ENCODE measurements around the gene LRRK2.

DNA sequence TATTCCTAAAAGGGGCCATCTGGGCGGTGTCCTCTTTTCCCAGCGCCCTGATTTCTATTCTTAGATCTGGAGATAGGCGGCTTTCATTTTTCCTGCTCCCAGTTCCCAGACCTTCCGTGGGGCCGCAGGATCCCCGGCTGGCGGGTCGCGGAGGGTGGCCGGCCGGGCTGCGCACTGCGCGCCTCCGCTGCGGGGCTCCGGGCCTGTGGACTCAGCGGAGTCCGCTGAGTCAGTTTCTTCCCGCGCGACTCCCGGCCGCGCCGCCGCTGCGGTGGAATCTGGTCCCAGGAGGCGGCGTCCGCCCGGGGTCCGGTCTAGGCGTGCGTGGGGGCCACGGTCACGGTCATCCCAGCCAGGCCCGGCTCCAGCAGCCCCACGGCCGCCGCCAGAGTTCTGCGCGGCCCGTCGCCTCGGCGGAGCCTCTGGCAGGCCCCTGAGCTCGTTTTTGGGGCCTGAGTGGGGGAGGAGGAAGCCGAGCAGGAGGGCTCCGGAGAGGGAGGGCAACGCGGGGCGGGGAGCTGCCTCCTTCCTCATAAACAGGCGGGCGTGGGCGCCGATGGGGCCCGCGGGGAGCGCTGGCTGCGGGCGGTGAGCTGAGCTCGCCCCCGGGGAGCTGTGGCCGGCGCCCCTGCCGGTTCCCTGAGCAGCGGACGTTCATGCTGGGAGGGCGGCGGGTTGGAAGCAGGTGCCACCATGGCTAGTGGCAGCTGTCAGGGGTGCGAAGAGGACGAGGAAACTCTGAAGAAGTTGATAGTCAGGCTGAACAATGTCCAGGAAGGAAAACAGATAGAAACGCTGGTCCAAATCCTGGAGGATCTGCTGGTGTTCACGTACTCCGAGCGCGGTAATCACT is at the start of gene LRRK2:
- TF ChIP-seq POLR2A (IDR thresholded peaks at IDR 0.05) (peak in 2 of 3 donors; percentile 40 to 53), POLR2AphosphoS5 (IDR thresholded peaks at IDR 0.05) (peak; percentile 80 to 91 (median 90))
- TF ChIP-seq, protein P1, sequence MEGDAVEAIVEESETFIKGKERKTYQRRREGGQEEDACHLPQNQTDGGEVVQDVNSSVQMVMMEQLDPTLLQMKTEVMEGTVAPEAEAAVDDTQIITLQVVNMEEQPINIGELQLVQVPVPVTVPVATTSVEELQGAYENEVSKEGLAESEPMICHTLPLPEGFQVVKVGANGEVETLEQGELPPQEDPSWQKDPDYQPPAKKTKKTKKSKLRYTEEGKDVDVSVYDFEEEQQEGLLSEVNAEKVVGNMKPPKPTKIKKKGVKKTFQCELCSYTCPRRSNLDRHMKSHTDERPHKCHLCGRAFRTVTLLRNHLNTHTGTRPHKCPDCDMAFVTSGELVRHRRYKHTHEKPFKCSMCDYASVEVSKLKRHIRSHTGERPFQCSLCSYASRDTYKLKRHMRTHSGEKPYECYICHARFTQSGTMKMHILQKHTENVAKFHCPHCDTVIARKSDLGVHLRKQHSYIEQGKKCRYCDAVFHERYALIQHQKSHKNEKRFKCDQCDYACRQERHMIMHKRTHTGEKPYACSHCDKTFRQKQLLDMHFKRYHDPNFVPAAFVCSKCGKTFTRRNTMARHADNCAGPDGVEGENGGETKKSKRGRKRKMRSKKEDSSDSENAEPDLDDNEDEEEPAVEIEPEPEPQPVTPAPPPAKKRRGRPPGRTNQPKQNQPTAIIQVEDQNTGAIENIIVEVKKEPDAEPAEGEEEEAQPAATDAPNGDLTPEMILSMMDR (IDR thresholded peaks at IDR 0.05 in 8 of 11, conservative IDR thresholded peaks at IDR 0.05 in 3 of 11) = peak in 4 of 11 experiments; percentile 20 to 40 (median 29)

All from spleen (tissue), 7 donors.